Fibroblast of skin of right quadriceps (primary cell): ENCODE measurements around the gene GMDS.

Source experiments
- DNase-seq: peaks from one replicate; pipeline ENCODE4 v3.0.0-alpha.2; 2013

Gene GMDS

GRCh38 chr6:1917626-1918371 is 327.6 kb downstream of the GMDS start:
- DNase-seq, result peak; percentile 79

- DNase-seq, result peak; percentile 92
Observed at GRCh38 chr6:1916334-1917070, 328.9 kb downstream of the GMDS start.

- no peak for DNase-seq
Observed at GRCh38 chr6:1915226-1915625, 330.2 kb downstream of the GMDS start.

DNA sequence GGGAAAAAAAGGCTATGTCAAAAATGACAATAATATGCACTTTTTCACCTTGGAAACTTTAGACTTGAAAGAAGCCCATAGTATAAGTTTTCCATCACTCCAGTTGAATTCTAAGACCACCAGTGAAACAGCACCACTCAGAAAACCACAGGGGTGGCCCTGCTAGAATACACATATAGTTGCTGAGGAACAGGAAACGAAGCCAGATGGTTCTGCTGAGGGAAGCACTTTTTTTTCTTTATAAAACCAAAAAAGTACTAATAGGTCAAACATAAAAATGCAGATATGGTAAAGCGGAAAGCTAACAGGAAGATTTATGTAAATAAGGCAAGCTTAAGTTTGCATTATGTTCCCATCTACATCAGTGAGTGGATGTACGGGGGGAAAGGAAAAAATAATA is 331.8 kb downstream of the GMDS start:
- no peak for DNase-seq

- no peak for DNase-seq
Observed at GRCh38 chr6:1912731-1913130, 332.7 kb downstream of the GMDS start.

DNA sequence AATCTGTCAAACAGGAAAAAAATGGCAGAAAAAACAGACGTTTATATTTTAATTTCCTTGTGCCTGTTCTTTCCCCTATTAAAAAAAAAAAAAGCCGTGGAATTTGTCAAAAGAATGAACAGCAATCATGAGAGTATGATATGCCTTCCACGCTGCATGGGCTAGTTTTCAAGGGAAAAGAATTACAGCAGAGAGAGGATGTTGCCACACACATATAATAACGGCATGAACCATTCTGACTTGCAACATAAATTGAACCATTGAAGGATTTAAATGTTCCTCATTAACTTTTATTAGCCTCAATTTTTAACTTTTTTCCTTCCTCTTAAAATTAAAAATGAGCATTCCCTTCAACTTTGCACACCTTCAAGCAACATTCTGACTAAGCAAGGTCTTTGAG is 333.9 kb downstream of the GMDS start:
- DNase-seq, result peak; percentile 50

DNA sequence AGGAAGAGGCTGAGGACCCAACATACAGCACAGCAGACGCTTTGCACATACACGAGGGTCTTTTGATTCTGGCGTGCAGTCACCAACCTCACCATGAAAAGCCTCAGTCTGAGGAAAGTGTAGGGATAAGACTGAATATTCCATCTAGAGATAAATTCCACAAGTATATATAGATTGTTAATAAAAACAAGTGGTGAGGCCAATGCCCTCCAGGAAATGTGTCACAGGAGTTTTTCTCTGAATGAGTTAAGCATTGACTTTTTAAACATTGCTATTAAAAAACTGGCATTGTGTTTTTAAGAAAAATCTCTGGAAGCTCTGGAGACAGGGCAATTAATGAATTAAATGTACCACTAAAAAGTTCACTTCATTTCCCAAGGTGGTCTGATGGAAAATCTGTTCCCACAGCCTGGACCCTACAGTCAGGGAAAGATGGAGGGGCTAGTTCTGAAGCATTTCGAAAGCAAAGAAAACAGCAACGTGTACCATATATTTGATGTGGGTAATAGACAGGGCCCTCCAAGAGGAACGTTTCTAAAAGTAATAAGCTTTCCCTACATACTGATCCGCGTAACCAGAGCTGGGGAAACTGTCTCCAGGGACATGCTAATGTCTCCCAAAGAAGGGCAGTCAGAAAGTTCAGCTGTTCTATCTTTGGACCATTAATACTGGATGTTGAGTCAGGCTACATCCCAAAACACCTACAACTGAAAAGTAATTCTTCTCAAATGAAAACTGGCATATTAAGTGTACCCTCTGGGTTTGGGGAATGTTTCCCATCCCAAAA is 334.6 kb downstream of the GMDS start:
- DNase-seq, result peak; percentile 12

- DNase-seq, result no peak
Observed at GRCh38 chr6:1908784-1909183, 336.6 kb downstream of the GMDS start.

GRCh38 chr6:1906609-1907008 is 338.8 kb downstream of the GMDS start:
- DNase-seq, result no peak

DNA sequence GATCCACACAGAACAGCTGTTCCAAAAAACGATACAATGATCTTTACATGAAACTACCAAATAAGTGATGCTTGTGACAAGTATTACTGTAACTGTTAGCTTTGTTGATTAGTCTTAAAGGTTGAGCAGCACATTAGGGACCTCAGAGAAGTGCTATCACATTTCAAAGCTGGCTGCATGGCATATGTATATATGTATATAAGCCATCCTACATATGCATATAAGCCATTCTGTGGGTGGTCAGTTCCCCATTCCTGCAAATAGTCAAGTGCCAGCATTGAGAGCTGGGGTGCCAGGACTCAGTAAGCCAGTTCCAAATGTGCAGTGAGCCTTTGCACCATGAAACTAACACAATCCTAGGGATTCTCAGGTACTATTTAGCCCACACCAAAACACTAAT is 339.4 kb downstream of the GMDS start:
- DNase-seq, result no peak

GRCh38 chr6:1904898-1905297 is 340.5 kb downstream of the GMDS start:
- DNase-seq, result no peak

DNA sequence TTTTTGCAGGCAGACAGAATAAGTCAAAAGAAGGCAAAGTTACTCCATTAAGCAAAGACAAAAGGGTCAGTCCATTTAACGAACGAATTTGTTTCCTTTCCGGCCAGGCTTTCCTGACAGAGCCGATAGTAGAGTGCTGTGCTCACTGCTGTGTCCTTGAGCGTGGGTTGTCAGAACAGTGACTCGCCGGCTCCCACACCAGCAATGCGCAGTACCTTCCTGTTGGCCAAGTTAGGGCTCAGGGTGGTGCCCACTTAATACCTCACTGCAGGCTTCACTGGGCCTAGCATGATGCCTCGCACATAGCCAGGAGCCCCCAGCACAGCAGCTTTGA is 341.0 kb downstream of the GMDS start:
- DNase-seq, result no peak

DNA sequence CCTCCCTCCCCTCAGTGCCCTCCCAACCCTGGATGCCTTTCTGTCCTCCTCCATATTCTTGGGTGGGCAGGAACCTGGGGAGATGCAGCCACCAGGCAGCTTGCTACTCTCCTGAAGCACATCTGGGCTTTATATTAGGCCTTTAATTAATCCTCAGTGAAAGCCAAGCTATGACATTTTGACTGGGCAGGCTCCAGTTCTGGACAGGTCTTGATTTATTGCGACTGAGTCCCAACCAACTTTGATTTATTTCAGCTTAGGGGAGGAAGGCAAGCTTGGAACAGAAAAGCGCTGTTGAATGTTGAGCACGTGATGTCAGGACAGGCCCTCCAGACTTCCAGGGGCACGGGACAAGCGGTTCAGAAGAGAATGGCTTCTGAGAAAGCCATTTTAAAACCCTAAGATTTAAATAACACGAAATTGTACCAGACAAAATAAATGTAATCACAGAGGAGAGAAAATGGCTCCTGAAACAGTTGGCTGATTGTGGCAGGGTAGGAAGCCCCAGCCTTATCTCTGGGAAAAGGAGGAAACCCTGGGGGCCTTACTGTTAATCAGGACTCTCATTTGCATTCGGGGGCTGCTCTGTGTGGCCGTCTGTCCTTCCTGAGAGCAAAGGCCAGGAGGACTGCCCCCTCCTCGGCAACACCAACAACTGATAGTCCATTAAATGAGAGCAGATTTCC is 341.5 kb downstream of the GMDS start:
- no peak for DNase-seq

DNA sequence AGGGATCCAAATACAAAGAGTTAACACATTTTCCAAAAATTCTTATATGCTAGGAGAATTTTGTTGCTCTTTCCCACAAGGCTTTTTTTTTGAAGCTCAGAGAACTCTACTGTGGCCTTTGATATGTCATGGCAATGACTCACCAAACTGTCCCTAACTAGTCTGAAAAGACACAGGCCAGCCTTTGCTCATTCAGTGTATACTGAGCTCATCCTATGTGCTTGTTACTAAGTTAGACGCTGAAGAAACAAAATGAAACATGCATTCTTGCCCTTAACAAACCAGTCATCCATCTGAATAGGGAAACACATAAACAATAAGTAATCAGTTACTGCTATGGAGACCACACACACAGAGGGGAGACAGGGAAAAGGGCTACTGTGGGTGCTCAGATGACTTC is 343.8 kb downstream of the GMDS start:
- DNase-seq, result peak; percentile 55

DNA sequence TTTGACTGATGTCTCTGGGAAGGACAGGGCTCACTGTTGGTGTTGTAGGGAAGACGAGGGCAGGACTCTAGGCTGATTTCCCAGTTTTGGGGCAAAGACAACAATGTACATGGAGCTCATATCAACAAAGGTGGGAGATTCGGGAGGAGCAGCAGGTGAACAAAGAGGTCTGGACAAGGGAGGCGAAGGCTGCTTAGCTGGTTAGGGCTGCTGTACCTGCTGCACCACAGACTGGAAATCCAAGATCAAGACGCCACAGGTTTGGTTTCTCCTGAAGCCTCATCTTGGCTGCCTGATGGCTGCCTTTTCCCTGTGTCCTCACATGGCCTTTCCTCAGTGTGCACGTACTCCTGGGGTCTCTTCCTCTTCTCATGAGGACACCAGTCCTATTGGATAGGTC is 348.5 kb downstream of the GMDS start:
- no peak for DNase-seq

DNA sequence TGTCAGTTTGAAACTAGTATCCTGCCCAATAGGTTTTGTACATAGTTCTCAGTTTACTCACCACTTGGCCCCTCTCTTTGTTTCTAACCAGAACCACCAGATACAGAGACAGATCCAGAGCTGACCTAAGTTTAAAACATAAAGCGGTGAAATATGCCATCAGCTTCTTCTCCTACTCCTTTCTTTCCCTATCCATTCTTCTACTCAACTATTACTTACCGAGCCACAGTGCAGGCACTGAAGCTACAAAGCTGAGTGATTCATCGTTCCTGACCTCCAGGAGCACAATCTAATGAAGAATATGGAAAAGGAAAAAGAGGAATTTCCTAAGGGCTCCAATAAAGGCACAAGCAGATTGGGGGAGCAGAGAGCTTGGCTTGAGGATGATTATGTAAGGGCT is 349.7 kb downstream of the GMDS start:
- DNase-seq, result no peak

DNA sequence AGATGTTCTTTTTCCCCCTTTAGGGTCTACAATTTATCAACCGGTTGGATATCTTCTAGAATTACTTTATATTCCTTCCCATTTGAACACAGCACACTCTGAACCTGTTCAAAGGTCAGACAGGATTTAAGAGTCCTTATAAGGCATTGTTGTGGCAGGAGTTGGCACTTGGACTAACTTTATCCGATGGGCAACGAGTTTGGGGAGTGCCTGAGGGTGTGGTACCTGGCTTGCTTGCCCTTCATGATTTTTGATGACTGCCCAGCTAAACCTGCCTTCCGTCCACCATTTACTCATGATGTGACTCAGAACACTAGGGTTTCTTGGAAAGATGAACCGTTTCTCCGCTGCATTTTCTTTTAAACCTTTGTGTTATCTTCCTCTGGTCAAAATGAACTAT is 350.5 kb downstream of the GMDS start:
- no peak for DNase-seq

GRCh38 chr6:1893470-1894130 is 351.8 kb downstream of the GMDS start:
- no peak for DNase-seq

GRCh38 chr6:1892716-1893115 is 352.7 kb downstream of the GMDS start:
- no peak for DNase-seq

DNA sequence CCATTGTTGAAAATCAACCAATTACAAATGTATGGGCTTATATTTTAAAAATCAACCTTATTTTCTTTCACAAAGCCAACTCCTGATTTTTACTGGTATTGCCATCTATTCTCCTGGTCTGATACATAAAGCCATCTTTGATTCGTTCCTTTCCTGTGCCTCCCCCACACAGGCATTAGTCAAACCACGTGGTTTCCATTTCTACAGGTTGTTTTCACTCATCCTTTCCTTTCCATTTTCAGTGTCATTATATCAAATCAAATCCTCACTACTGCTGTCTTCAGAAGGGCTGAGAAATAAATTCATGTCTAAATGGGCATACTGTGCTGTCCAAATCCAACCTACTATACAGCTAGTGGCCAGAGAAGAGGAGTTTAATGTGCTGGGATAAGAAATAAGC is 354.4 kb downstream of the GMDS start:
- no peak for DNase-seq

- peak; percentile 48 for DNase-seq
Observed at GRCh38 chr6:1890071-1890470, 355.3 kb downstream of the GMDS start.

DNA sequence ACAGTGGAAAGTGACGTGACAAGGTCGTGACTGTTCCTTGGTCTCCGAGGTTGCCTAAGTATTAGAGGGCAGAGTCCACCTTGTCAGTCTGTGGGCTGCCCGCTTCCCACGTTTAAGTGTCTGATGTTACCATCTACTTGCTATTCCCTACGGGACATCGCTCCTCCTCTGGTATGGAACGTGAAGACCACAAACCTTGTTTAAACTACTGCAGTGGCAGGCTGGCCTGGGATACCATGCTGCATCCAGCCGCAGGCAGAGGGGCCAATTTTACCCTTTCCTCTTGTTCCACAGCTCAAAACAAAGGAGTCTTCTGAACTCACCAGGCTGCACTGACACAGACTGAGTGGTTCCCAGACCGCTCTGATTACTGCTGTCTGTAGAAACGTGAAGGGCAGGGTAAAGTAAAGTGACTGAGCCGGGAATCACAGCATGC is 359.8 kb downstream of the GMDS start:
- DNase-seq, result no peak

GRCh38 chr6:1884313-1884712 is 361.1 kb downstream of the GMDS start:
- no peak for DNase-seq
